Measurements from ENCODE around the gene FMNL2.

The FMNL2 gene

DNA sequence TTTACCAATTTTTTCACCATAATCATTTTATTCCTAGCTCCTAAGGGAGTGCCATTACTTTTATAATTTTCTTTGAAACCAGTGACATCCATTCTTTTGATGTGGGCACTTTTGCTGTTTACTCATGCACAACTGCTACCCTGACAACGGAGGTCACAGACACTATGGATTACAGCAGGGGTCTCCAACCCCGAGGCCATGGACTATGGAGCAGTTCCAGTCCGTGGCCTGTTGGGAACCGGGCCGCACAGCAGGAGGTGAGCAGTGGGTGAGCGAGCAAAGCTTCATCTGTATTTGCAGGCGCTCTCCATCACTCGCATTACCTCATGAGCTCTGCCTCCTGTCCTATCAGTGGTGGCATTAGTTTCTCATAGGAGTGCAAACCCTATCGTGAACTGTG is 347.7 kb downstream of the FMNL2 start:
- DNase-seq, result no peak

DNA sequence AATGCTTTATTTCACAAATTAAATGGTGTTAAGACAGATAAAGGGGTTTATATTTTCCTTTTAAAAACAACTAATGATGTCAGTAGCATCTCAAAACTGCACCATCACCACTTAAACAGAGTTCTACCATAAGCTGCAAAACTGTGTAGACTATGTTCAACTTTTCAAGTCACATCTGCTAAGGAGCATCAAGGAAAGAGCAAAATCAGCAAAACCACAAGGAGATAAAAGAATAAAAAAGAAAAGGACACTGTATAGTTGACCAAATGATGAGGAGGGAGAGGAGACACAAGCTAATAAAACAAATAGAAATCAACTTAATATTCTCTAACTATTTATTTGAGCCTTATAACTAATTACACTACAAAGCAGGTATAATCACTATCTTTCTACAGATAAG is 348.4 kb downstream of the FMNL2 start:
- DNase-seq, result no peak

DNA sequence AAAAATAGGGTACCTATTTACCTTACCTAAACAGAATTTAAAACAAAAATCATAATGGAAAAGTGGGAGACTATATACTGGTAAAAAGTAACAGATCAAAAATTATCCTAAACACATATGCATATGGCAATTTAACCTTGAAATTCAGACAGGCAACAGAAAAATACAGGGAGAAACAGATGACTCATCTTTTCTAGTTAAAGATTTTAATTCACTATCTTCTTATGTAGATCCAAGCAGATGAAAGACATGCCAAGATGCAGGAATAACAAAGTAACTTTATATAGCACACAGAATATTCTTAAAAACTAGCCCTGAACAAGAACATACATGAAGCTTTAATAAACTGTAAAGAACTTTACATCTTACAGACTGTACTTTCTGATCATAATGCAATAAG is 351.3 kb downstream of the FMNL2 start:
- DNase-seq, result no peak

- DNase-seq, result no peak
Observed at GRCh38 chr2:152693033-152693432, 358.1 kb downstream of the FMNL2 start.

GRCh38 chr2:152694161-152694661 is 359.2 kb downstream of the FMNL2 start:
- DNase-seq, result no peak

DNA sequence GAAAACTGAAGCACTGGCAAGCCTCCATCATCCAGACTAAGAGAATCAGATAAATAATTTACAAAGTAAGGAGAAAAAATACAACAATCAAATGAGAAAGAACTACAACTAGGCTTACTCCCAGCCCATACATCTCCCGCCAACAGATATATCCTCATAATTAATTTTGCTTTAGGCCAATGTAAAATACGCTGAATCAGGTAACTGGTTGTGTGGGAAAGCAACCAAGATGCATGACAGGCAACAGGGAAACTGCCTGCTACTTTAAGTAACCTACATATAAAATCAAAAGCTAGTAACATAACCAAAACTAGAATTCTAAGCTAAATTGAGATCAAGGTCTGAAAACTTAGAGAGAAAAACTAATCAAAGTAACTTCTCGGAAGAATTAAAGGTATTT is 360.8 kb downstream of the FMNL2 start:
- no peak for DNase-seq

DNA sequence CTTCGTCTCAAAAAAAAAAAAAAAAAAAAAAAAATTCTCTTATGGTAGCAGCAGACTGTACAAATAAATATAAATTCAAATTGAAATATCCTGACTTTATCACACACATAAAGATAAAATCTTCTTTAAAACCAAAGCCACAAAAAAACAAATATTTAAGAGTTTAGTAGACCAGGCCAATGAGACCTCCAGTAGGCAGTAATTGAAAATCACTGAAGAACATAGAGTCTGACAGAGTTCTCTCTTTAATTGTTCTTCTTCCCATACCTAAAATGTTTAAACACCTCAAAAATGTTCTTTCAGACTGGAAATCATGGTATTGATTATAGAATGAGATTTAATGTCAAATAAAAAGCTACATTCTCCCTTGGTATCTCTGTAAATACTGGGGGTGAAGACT is 361.5 kb downstream of the FMNL2 start:
- DNase-seq, result no peak
